Thymus (tissue), 14 donors: ENCODE results near the gene SASH3. TPM values are rescaled to one million over a fixed set of nuclear protein-coding genes. Genes with fewer than 3 reads are reported as not detected.

Experiments used
- DNase-seq, 9 donors: peaks; one replicate each; pipeline ENCODE4 v3.0.0-alpha.2; 2013; ENCODE audit warnings: low spot score in 9 of 9, low read depth in 6 of 9, missing footprints in 1 of 9
- H3K27ac ChIP-seq, 2 donors: one replicate each; pipeline ENCODE4 v1.5.1; 2013; ENCODE audit warnings: control low read depth in 1 of 2, low read depth in 1 of 2, low read length in 1 of 2, mild to moderate bottlenecking in 1 of 2, moderate library complexity in 1 of 2
- H3K27me3 ChIP-seq, 2 donors: one replicate each; pipeline ENCODE4 v1.5.1; 2013; ENCODE audit warnings: low read length in 1 of 2; ENCODE audit not compliant: control insufficient read depth in 2 of 2, insufficient read depth in 1 of 2
- H3K36me3 ChIP-seq, 2 donors: one replicate each; pipeline ENCODE4 v1.5.1; 2013; ENCODE audit warnings: low read length in 1 of 2, mild to moderate bottlenecking in 1 of 2, moderate library complexity in 1 of 2; ENCODE audit not compliant: control insufficient read depth in 2 of 2, insufficient read depth in 2 of 2
- H3K4me1 ChIP-seq, 2 donors: one replicate each; pipeline ENCODE4 v1.5.1; 2013; ENCODE audit warnings: low read length in 2 of 2; ENCODE audit not compliant: control insufficient read depth in 2 of 2, insufficient read depth in 2 of 2
- H3K4me3 ChIP-seq, 2 donors: one replicate each; pipeline ENCODE4 v1.5.1; 2013; ENCODE audit warnings: low read length in 2 of 2, control low read depth in 1 of 2, mild to moderate bottlenecking in 1 of 2
- H3K9me3 ChIP-seq, 2 donors: one replicate each; pipeline ENCODE4 v1.5.1; 2013; ENCODE audit warnings: low read length in 1 of 2, mild to moderate bottlenecking in 1 of 2; ENCODE audit not compliant: control insufficient read depth in 2 of 2, insufficient read depth in 1 of 2
- WGBS: extraction: QIAGEN DNeasy Blood & Tissue Kit; methylation state at CpG from one replicate; pipeline ENCODE4 v1.1.7; 2013; 5-methylcytosine and 5-hydroxymethylcytosine counted together
- long read RNA-seq, 10 donors: transcript quantifications; one replicate each; lab custom pipeline, GENCODE V29; 2026
- polyA plus RNA-seq: library from polyadenylated mRNA; stranded (reverse); fragments of 200-250 nt; gene quantifications from one replicate; pipeline ENCODE4 v1.2.3, GENCODE V29; 2013
- total RNA-seq: library from RNA; stranded (reverse); fragments of 120-200 nt; gene quantifications from one replicate; pipeline ENCODE4 v1.2.4, GENCODE V29; 2013
- donor health status: healthy.

SASH3 gene
- total RNA-seq (176 TPM), polyA plus RNA-seq (58.2 TPM)
- long read RNA-seq, donor 1, partial matches to known transcripts, result 0 of 1 reads
- long read RNA-seq, donor 1, other reads (novel, unspliced or antisense), result 0 of 1 reads
- long read RNA-seq, donor 2, transcript SASH3-201 (8 exons, 2,626 nt), result major isoform, 78 of 225 reads
- long read RNA-seq, donor 2, partial matches to known transcripts, result 144 of 225 reads
- long read RNA-seq, donor 2, other reads (novel, unspliced or antisense), result 0 of 225 reads
- long read RNA-seq, donor 3, transcript SASH3-201 (8 exons, 2,626 nt), result major isoform, 100 of 220 reads
- long read RNA-seq, donor 3, partial matches to known transcripts, result 112 of 220 reads
- long read RNA-seq, donor 3, other reads (novel, unspliced or antisense), result 7 of 220 reads
- long read RNA-seq, donor 4, transcript SASH3-201 (8 exons, 2,626 nt), result major isoform, 8 of 45 reads
- long read RNA-seq, donor 4, partial matches to known transcripts, result 36 of 45 reads
- long read RNA-seq, donor 4, other reads (novel, unspliced or antisense), result 0 of 45 reads
- long read RNA-seq, donor 5, transcript SASH3-201 (8 exons, 2,626 nt), result major isoform, 29 of 128 reads
- long read RNA-seq, donor 5, partial matches to known transcripts, result 99 of 128 reads
- long read RNA-seq, donor 5, other reads (novel, unspliced or antisense), result 0 of 128 reads
- long read RNA-seq, donor 6, transcript SASH3-201 (8 exons, 2,626 nt), result major isoform, 39 of 88 reads
- long read RNA-seq, donor 6, partial matches to known transcripts, result 48 of 88 reads
- long read RNA-seq, donor 6, other reads (novel, unspliced or antisense), result 0 of 88 reads
- long read RNA-seq, donor 7, transcript SASH3-201 (8 exons, 2,626 nt), result major isoform, 7 of 134 reads
- long read RNA-seq, donor 7, partial matches to known transcripts, result 126 of 134 reads
- long read RNA-seq, donor 7, other reads (novel, unspliced or antisense), result 0 of 134 reads
- long read RNA-seq, donor 8, transcript SASH3-201 (8 exons, 2,626 nt), result major isoform, 14 of 46 reads
- long read RNA-seq, donor 8, partial matches to known transcripts, result 32 of 46 reads
- long read RNA-seq, donor 8, other reads (novel, unspliced or antisense), result 0 of 46 reads
- long read RNA-seq, donor 9, transcript SASH3-201 (8 exons, 2,626 nt), result major isoform, 18 of 69 reads
- long read RNA-seq, donor 9, partial matches to known transcripts, result 50 of 69 reads
- long read RNA-seq, donor 9, other reads (novel, unspliced or antisense), result 0 of 69 reads
- long read RNA-seq, donor 10, transcript SASH3-201 (8 exons, 2,626 nt), result major isoform, 10 of 192 reads
- long read RNA-seq, donor 10, partial matches to known transcripts, result 180 of 192 reads
- long read RNA-seq, donor 10, other reads (novel, unspliced or antisense), result 0 of 192 reads

DNA sequence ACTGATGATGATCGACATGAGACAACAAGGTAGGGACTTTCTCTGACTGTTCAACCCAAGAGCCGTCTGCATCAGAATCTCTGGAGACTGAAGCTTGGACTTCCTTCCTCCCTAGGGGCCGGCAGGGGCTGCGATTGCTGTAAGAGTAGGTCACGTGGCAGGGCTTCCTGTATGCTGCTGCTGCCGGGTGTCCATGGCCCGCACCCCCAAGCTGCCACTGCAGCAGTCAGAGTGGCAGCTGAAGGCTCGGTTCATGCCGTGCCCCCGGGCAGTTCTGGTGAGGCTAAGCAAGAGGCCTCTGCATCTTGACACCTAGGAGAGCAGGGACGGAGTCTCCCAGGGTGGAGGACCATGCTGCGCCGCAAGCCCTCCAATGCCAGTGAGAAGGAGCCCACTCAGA is at the start of gene SASH3:
Gene SASH3 (plus strand): TSS at position 203 of the 400 bp plus-strand sequence. CDS start 149 bp downstream, at position 352.
- 2% methylated on average over 13 of the region's 13 CpGs for WGBS
- Histone ChIP-seq H3K27ac (peak within 1 kb of the TSS; percentile 88 to 90), H3K4me1 (peaks cover 19 to 77% of the 10 kb centered on the region in 2 donors), H3K27me3 (no peaks in the 10 kb centered on the region), H3K4me3 (peak within 1 kb of the TSS; percentile 67 to 89), H3K36me3 (peaks cover 10 to 30% of the 10 kb centered on the region in 2 donors), H3K9me3 (no peaks in the 10 kb centered on the region)
- peak in 2 of 9 donors; percentile 67 to 83 for DNase-seq

DNA sequence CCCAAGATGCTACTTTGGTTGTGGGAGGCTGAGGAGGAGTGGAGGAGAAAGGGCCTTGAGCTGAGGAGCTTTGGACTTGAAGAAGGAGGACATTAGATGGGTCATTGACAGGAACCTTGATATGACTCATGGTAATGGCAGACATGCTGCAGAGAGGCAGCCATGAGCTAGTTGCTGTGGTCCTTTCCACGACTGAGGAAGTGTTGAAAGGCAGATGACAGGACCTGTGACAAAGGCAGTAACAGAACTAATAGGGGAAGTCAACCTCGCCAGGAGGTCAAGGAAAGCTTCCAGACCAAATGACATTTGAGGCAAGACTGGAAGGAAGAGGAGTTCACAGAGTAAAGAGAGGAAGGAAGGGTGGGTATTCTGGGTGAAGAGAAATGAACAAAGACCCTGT is 48.5 kb upstream of the SASH3 start:
- DNase-seq, result no peak
- Histone ChIP-seq H3K27me3 (no peaks in the 10 kb centered on the region), H3K9me3 (peaks cover 0 to 3% of the 10 kb centered on the region in 2 donors), H3K4me1 (peaks cover 6 to 68% of the 10 kb centered on the region in 2 donors), H3K27ac (no peak overlapping the region), H3K4me3 (no peak overlapping the region), H3K36me3 (no peaks in the 10 kb centered on the region)
- WGBS, result 74% methylated on average over 2 of the region's 2 CpGs

DNA sequence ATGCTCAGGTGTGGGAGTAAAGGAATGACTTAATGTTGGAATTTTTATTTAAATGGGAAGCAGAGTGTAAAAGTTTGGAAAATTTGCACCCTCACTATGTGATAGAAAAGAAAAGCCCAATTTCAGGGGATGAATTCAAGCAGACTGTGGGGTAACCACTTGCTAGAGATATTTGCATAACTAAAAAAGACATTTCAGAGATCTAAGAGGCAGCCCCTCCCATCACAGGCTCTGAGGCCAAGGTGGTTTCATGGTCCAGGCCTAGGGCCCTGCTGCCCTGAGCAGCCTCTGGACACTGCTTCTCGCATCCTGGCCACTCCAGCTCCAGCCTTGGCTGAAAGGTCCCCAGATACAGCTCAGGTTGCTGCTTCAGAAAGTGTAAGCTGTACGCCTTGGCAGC is 46.9 kb upstream of the SASH3 start:
- WGBS, result 66% methylated on average over 2 of the region's 2 CpGs
- Histone ChIP-seq H3K4me1 (peaks cover 19 to 77% of the 10 kb centered on the region in 2 donors), H3K9me3 (peaks cover 0 to 3% of the 10 kb centered on the region in 2 donors), H3K4me3 (no peak overlapping the region), H3K27ac (peak overlapping the region in 1 of 2 donors; percentile 69), H3K36me3 (no peaks in the 10 kb centered on the region), H3K27me3 (no peaks in the 10 kb centered on the region)
- no peak for DNase-seq

DNA sequence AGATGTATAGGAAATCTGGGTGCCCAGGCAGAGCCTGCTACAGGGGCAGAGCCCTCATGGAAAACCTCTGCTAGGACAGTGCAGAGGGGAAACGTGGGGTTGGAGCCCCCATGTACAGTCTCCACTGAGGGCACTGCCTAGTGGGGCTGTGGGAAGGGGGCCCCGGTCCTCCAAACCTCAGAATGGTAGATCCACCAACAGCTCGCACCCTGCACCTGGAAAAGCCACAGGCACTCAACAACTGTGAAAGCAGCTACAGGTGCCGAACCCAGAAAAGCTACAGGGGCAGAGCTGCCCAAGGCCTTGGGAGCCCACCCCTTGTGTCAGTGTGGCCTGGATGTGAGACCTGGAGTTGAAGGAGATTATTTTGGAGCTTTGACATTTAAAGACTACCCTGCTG is 46.4 kb upstream of the SASH3 start:
- WGBS, result 10% methylated on average over 4 of the region's 4 CpGs
- DNase-seq, result peak in 2 of 9 donors; percentile 36 to 71
- no peaks in the 10 kb centered on the region for H3K36me3 ChIP-seq
- H3K4me1 ChIP-seq, result peaks cover 23 to 79% of the 10 kb centered on the region in 2 donors
- H3K27me3 ChIP-seq, result no peaks in the 10 kb centered on the region
- no peak overlapping the region for H3K4me3 ChIP-seq
- H3K9me3 ChIP-seq, result peaks cover 0 to 3% of the 10 kb centered on the region in 2 donors
- peak overlapping the region in 1 of 2 donors; percentile 69 for H3K27ac ChIP-seq

DNA sequence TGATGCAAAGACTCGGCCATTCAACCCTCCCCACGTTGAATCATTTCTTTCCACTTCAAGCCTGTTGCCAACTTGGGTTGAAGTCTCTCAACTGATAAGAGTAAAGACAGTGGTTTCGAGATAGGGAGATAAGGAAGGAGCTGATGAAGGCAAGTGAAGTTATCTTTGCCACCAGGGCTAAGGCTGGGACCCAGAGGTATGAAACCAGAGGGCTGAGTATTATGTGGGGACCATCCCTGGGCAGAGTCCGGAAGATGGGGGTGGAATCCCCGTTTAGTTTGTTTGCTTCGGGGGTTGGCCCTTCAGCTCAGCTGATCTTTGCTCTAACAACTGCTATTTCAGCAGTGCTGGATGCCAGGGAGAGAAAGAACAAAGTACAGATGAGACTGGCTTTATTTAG is 43.3 kb upstream of the SASH3 start:
- H3K9me3 ChIP-seq, result peaks cover 0 to 3% of the 10 kb centered on the region in 2 donors
- no peak overlapping the region for H3K4me3 ChIP-seq
- DNase-seq, result peak in 1 of 9 donors; percentile 46
- 12% methylated on average over 6 of the region's 6 CpGs for WGBS
- H3K27me3 ChIP-seq, result no peaks in the 10 kb centered on the region
- peak overlapping the region in 1 of 2 donors; percentile 45 for H3K27ac ChIP-seq
- no peaks in the 10 kb centered on the region for H3K36me3 ChIP-seq
- H3K4me1 ChIP-seq, result peaks cover 27 to 88% of the 10 kb centered on the region in 2 donors

DNA sequence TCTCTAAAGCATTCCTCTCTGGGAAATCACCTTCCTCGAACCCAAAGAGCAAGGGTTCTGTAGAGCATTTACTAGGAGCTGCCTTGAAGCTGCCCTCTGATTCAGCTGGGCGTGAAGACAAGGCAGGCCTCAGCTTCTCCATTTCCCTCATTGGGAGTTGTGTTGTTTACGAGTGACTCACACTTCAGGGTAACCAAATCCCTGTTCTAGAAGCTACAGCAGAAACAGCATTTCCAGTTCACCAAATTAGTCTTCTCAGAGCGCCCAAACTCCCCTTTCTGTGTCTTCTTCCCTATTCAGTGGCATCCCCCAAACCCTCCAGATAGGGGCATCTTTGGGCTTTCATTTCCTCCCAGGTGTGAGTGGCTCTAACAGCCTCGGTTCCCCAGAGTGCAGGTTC is 41.8 kb upstream of the SASH3 start:
- DNase-seq, result peak in 1 of 9 donors; percentile 59
- no peak overlapping the region for H3K4me3 ChIP-seq
- peaks cover 27 to 85% of the 10 kb centered on the region in 2 donors for H3K4me1 ChIP-seq
- H3K36me3 ChIP-seq, result no peaks in the 10 kb centered on the region
- WGBS, result 40% methylated on average over 5 of the region's 5 CpGs
- no peaks in the 10 kb centered on the region for H3K27me3 ChIP-seq
- peak overlapping the region in 1 of 2 donors; percentile 45 for H3K27ac ChIP-seq
- H3K9me3 ChIP-seq, result no peaks in the 10 kb centered on the region

DNA sequence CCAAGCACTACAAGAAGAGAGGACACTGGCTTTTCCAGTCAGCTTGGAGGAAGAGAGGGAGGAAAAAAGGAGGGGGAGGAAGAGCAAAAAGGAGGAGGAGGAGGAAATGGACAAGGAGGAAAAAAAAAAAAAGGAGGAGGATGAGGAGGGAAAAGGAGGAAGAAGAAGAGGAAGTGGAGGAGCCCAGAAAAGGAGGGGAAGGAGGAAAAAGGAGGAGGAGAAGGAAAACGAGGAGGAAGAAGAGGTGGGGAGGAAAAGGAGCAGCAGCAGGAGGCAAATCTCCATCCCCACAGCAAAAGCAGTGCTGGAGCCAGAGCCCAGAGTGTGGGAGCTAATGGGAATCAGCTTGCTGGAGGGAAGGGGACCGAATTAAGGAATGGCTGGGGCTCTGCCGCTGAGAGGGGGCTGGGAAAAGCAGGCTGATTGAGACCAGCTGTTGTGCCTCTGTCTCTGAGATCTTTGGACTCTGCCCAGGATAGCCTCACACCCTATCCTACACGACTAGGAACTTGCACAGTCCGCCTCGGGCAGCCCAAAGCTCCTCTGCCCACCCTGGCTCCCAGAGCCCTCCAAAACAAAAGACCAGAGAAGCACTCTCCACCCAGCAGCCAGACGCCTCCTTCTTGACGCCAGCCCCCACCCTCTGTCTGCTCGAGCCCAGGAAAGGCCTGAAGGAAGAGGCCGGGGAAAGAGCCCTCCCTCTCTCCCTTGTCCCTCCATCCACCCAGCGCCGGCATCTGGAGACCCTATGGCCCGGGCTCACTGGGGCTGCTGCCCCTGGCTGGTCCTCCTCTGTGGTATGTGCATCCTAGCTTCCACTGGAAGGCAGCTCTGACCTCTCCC is 41.1 kb upstream of the SASH3 start, which contains the start of gene XPNPEP2:
Gene XPNPEP2 (plus strand): TSS at position 514 of the 843 bp plus-strand sequence. CDS start 235 bp downstream, at position 749.
- Histone ChIP-seq H3K4me3 (no peak within 1 kb of the TSS), H3K4me1 (peaks cover 29 to 85% of the 10 kb centered on the region in 2 donors), H3K27ac (peak within 1 kb of the TSS in 1 of 2 donors; percentile 45), H3K36me3 (no peaks in the 10 kb centered on the region), H3K27me3 (no peaks in the 10 kb centered on the region), H3K9me3 (no peaks in the 10 kb centered on the region)
- DNase-seq, result no peak
- WGBS, result 83% methylated on average over 13 of the region's 13 CpGs

DNA sequence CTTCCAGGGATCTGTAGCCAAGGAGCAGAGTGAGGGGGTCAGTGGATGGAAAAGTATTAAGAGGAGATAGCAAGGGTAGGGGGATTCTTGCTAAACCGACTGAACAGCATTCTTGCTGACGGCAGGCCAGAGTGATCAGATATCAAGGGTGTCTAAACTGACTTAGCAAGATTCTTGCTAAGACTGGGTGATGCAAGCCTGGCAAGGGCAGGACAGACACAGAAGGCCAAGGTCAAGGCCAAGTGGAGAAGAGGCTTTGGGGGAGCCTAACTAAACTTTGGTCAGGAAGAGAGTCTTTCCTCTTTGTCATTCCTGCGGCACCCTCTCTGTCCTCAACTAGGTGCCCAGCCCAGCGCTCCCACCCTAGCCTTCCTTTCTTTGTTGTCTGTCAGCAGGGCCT is 40.2 kb upstream of the SASH3 start:
- H3K4me1 ChIP-seq, result peaks cover 37 to 85% of the 10 kb centered on the region in 2 donors
- H3K27me3 ChIP-seq, result no peaks in the 10 kb centered on the region
- no peaks in the 10 kb centered on the region for H3K9me3 ChIP-seq
- no peak overlapping the region for H3K4me3 ChIP-seq
- WGBS, result 92% methylated on average over 4 of the region's 4 CpGs
- H3K36me3 ChIP-seq, result no peaks in the 10 kb centered on the region
- H3K27ac ChIP-seq, result no peak overlapping the region
- DNase-seq, result no peak
